LNCaP clone FGC (cell line): ENCODE results near the gene NUP43.

Experiments
- DNase-seq: peaks from one replicate; pipeline ENCODE4 v3.0.0-alpha.2; 2011; ENCODE audit warnings: low read depth
- H3K4me3 ChIP-seq: 2 replicates; pipeline ENCODE4 v1.5.1; 2011; ENCODE audit warnings: mild to moderate bottlenecking, low read depth, low read length, control low read depth
- CTCF ChIP-seq: IDR thresholded peaks from 2 replicates; pipeline ENCODE4 v1.5.1; 2012; ENCODE audit warnings: mild to moderate bottlenecking; ENCODE audit not compliant: control insufficient read depth, insufficient read depth; ENCODE audit errors: extremely low read depth

NUP43 gene

GRCh38 chr6:149680503-149680902 lies 65.8 kb downstream of the NUP43 start:
- TF ChIP-seq CTCF = no peak
- H3K4me3 ChIP-seq = no peak overlapping the region
- no peak for DNase-seq
